ENCODE results near the gene POLR2C. TPM values are rescaled to one million over a fixed set of nuclear protein-coding genes. Genes with fewer than 3 reads are reported as not detected.
"Not testable (repeated sequence)": the region's sequence is repeated elsewhere in the genome, so short reads cannot be mapped to it uniquely, and the experiment has no call there.

POLR2C gene
- 10 to 100 TPM; 39.4 to 40.3 TPM for total RNA-seq
- long read RNA-seq, donor 1, transcript POLR2C-201 (9 exons, 2,057 nt) = major isoform, 19 of 21 reads
- long read RNA-seq, donor 1, partial matches to known transcripts = 0 of 21 reads
- long read RNA-seq, donor 1, other reads (novel, unspliced or antisense) = 1 of 21 reads
- long read RNA-seq, donor 2, transcript POLR2C-201 (9 exons, 2,057 nt) = major isoform, 62 of 67 reads
- long read RNA-seq, donor 2, partial matches to known transcripts = 2 of 67 reads
- long read RNA-seq, donor 2, other reads (novel, unspliced or antisense) = 3 of 67 reads

DNA sequence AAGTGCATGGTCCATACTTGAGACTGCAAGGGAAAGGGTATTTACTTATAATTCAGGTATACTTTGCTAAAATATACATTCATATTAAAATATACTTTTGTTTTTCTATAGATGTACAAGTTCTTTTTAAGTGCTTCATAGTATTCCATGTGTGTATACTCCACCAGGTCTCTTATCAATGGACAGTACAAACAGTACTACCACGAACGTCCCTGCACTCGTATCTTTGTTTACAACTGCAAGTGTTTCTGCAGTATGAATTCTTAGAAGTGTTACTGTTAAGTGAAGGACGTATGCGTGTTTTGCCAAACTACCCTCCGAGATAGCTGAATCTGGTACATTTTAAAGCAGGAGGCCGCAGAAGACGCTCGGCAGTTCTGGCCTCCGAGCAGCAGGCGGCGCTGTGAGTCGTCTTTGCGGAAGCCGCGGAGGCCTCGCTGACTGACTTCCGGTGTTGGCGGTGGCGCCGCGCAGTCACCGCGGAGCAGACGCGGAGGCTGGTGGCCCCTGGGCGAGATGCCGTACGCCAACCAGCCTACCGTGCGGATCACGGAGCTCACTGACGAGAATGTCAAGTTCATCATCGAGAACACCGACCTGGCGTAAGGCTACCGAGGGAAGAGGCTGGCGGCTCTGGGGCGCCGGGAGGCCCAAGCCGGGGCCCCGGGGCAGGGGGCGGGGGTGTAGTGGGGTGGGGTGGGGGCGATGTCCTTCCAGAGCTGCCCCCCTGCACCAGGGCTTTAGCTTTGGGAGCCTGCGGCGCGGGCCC is at the start of gene POLR2C:
POLR2C (plus strand) TSS at position 471 of the 769 bp plus-strand sequence; CDS start at position 517, 46 bp downstream.
- peak; percentile 97 for DNase-seq (ENCODE audit: low spot score)
- intact Hi-C loops (cut with DNase I) = loop anchor here in 1 of 2 donors (5.0 kb wide), 1 partner anchor 55 kb away; no protein-coding TSS in a partner anchor

DNA sequence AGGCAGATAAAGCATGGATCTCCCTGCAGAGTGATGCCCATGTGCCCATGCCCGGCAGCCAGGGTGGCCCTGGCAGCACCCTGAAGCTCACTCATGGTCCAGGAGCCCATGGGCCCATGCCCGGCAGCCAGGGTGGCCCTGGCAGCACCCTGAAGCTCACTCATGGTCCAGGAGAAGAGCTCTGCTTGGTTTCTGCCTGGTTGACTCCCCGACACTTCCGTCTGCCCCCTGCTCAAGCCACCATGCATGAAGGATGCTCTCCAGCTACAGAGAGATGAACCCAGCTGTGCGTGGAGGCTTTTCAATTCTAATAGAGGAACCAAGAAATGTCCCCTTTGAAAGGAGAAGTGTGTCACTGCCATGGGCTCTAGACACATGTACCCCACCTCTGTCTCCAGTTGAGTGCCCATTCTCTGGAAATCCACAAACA is 49.2 kb upstream of the POLR2C start:
- no peak for DNase-seq (ENCODE audit: low spot score)
- intact Hi-C loops (cut with DNase I) = no loop called here

DNA sequence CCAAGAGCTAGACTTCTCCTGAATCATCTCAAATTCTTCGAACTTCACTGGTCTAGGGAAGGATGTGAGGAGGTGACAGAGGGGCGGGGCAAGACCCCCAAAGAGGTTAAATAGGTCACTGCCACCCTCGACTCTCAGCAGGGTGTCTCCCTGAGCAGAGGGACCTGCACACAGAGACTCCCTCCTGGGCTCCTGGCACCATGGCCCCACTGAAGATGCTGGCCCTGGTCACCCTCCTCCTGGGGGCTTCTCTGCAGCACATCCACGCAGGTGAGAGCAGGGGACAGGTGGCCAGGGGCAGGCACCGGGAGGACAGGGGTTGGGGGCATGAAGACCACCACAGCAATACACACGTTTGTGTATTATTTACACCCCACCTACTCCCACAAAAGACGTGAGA is 48.7 kb upstream of the POLR2C start:
- intact Hi-C loops (cut with DNase I) = loop anchor here in 1 of 2 donors (2.0 kb wide), 1 partner anchor 113 kb away; no protein-coding TSS in a partner anchor
- no peak for DNase-seq (ENCODE audit: low spot score)

DNA sequence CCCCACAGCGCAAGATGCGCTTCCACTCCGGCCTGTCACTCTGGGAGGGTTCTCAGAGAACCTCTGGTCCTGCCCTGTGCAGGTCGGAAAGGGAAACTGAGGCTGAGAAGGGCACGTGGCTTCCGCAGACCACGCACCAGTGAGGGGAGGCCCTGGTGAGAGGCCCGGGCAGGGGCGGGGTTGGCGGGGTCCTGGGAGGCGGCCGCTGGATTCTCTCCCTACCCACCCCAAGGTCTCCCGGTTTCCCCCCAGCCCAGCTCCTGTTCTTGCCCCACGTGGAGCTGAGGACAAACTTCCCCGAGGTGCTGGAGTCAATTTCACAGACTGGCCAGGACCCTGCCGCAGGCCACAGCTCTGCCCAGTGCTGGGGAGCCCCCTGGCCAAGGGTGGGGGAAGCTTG is 46.4 kb upstream of the POLR2C start:
- intact Hi-C loops (cut with DNase I) = loop anchor here (5.0 kb wide), 3 partner anchors 34 to 479 kb away; no protein-coding TSS in a partner anchor
- DNase-seq (ENCODE audit: low spot score) = no peak

DNA sequence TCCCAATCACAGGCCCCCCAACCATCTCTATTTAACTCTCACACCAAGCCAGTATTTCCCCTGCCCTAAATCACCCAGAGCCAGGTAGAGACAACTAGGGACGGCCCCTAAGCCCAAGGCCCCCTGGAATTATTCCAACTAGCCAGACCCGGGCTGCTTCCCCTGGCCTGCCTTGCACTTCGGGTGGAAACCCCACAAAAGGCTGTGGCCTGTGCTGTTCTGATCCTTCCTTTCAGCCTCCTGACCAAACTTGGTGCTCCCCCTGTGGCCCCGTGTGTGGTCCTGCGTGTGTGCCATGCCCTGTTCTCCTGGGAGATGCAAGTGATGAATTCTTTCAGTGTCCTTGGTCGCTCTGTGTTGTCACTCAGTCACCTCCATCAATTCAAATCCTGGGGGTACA is 43.0 kb upstream of the POLR2C start:
- intact Hi-C loops (cut with DNase I) = loop anchor here (2.0 to 5.0 kb wide), 4 partner anchors 37 to 482 kb away; no protein-coding TSS in a partner anchor
- DNase-seq (ENCODE audit: low spot score) = no peak

DNA sequence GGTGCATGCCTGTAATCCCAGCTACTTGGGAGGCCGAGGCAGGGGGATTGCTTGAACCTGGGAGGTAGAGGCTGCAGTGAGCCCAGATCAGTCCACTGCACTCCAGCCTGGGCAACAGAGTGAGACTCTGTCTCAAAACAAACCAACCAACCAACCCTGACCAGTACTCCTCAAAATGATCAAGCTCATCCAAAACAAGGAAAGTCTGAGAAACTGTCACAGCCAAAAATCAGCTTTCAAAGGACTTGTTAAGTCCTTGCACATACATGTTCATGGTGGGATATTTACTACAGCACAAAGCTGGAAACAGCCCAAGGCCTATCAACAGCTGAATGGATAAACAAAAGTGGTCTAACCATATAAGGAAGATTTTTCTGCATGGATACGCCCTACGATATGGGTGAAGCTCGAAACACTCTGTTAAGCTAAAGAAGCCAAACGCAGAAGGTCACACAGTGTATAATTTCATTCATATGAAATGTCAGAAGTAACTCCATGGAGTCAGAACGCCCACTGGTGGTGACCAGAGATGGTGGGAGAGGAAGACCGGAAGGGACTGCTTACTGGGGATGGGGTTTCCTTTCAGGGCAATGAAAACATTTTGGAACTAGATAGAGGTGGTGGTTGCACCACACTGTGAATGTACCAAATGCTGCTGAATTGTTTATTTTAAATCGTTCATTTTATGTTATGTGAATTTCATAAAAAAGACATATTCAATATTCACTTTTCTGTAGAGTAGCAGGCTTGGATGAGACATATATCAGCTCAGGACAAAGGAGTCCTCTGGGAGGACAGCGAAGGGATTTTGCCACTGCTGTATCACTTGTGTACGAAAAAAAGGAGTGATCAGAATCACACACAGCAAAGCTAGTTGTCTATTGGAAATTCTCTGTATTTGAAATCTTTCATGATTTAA is 40.2 kb upstream of the POLR2C start:
- DNase-seq (ENCODE audit: low spot score) = peak; percentile 54
- intact Hi-C loops (cut with DNase I) = loop anchor here in 1 of 2 donors (2.0 kb wide), 1 partner anchor 121 kb away; no protein-coding TSS in a partner anchor

DNA sequence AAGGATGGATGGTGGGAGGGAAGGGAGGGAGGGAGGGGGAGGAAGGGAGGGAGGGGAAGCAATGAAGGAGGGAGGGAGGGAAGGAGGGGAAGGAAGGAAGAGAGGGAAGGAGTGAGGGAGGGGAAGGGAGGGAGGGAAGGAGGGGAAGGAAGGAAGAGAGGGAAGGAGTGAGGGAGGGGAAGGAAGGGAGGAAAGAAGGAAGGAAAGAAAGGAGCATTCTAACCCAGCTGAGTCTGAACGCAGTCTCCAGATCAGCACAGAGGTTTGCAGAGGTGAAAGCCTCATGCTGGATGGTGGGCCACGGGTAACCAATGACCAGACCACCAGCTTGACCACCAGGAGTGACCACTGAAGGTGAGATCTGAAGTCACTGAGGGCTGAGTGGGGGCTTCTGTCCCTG is 39.3 kb upstream of the POLR2C start:
- intact Hi-C loops (cut with DNase I) = loop anchor here in 1 of 2 donors (2.0 kb wide), 1 partner anchor 122 kb away; no protein-coding TSS in a partner anchor
- DNase-seq (ENCODE audit: low spot score) = no peak

DNA sequence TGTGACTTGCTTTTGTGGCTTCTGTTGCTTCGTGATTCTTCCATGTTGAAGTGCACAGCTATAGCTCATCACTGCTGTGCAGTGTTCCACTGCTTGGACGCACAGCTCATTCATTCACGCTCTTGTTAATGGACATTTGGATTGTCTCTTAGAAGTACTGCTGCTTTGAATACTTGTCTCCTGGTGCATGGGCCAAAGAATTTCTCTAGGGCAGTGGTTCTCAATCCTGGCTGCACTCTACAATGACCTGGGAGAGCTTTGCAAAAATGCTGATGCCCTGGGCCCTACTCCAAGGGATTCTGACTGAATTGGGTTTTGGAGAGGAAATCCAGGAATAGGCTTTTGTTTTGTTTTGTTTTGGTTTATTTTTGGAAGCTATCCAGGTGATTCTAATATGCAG is 37.9 kb upstream of the POLR2C start:
- DNase-seq (ENCODE audit: low spot score) = no peak
- intact Hi-C loops (cut with DNase I) = no loop called here

DNA sequence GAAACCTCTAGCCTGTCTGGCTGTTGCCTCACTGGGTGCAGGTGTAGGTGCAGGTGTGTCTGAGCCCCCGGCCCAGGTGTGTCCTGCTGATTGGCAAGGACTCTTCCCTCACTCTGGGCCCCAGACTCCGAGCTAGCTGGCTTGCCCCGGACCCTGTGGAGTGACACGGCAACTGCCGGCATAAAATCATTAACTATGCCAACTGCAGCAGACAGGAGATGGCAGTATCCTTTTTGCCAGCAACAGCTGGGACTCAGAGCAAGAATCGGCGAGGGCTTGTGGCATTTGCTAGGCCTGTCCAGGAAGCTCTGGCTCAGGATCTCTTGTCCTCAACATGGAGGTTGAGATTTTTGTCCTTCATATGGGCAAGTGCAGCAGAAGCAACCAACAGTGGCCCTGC is 36.1 kb upstream of the POLR2C start:
- DNase-seq (ENCODE audit: low spot score) = no peak
- intact Hi-C loops (cut with DNase I) = no loop called here

DNA sequence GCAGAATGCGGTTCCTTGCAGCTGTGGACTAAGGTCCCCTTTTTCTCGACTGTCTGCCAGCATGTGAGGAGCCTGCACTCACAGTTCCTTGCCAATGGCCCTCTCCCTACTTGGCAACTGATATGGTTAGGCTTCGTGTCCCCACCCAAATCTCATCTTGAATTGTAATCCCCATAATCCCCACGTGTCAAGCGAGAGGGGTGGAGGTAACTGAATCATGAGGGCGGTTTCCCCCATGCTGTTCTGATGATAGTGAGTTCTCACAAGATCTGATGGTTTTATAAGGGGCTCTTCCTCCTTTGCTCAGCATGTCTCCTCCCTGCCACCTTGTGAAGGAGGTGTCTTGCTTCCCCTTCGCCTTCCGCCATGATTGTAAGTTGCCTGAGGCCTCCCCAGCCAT is 35.2 kb upstream of the POLR2C start:
- intact Hi-C loops (cut with DNase I) = no loop called here

DNA sequence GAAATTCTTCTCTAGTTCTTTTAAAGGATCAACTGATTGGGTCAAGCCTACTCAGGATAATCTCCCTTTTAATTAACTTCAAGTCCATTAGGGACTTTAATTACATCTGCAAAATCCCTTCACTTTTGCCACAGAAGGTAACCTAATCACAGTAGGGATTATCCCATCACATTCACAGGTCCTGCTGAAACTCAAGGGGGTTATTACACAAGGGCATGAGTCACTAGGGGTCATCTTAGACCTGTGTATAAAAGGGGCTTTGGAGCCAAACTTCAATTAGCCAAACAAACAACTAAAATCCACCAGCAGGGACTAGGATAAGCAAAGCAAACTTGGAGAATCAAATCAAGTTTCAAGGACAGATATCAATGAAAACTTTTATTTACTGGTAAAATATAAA is 34.7 kb upstream of the POLR2C start:
- DNase-seq (ENCODE audit: low spot score) = no peak
- intact Hi-C loops (cut with DNase I) = loop anchor here in 1 of 2 donors (2.0 kb wide), 1 partner anchor 201 kb away; no protein-coding TSS in a partner anchor

More for the DNA sequence above, 35.2 kb upstream of the POLR2C start:
- no peak for DNase-seq (ENCODE audit: low spot score)

DNA sequence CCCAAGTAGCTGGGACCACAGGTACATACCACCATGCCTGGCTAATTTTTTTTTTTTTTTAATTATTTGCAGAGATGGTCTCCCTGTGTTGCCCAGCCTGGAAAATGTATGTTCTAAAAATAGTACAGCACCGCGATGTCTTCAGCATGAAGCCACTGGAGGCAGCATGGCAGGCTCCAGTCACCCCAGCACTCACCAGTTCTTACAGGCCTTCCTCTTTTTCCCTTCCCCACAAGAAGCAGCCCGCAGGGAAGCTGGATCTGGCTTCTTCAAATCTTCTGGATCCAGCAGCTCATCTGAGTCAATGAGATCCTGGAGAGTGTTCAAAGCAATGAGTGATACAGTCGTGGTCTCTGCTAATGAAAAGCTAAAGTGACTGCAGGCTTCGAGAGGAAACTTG is 31.5 kb upstream of the POLR2C start:
- intact Hi-C loops (cut with DNase I) = no loop called here
- no peak for DNase-seq (ENCODE audit: low spot score)

DNA sequence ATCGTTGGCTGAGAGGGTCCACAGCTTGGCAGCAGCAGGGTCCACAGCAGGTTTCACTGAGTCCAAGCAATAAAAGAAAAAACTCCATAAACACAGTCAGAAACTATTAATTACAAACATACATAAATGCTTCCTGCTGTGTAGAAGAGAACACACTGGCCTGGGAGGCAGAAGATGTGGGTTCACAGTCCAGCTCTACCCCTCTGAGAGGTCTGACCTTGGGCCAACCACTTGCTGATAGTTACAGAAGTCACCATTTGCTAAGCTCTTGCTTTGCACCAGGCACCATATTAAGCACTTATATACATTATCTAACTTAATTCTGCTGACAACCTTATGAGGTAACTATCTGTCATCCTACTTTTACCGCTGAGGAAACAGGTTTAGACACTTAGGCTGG is 30.0 kb upstream of the POLR2C start:
- intact Hi-C loops (cut with DNase I) = no loop called here
- no peak for DNase-seq (ENCODE audit: low spot score)

DNA sequence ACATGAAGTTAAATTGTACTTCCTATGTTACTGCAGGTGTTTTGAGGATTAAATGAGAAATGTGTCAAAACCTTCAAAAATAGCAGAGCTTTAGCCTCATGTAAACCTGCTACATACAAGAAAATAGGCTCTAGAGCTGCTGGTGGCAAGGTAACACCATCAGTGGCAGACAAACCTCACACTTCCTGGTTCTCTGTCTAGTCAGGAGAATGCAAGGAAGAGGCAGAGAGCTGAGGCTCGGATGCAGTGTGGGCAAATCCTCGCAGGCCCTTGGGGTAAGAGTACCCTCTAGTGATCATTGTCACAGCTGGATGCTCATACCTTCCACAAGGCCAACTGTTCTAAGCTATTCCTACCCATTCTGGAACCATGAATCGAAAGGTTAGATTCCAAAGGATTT is 29.5 kb upstream of the POLR2C start:
- intact Hi-C loops (cut with DNase I) = no loop called here
- DNase-seq (ENCODE audit: low spot score) = no peak

DNA sequence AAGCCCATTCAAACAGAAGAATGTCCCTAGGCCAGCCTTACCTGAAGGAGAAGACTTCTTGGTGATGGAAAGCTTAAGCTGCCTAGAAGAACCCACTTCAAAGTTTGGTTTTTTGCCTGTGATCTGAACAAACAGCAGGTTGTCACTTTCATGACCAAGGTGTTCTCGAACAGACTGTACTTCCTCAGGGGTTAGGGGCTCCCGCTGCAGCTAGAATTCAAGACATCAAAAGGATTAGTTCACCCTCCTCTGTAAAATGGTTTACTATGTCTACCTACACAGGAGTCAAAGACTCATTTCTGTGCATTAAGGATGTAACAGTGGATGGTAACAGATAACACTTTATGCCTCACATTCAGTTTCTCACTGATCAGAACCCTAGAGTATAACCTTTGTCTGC is 28.5 kb upstream of the POLR2C start:
- intact Hi-C loops (cut with DNase I) = no loop called here
- no peak for DNase-seq (ENCODE audit: low spot score)

DNA sequence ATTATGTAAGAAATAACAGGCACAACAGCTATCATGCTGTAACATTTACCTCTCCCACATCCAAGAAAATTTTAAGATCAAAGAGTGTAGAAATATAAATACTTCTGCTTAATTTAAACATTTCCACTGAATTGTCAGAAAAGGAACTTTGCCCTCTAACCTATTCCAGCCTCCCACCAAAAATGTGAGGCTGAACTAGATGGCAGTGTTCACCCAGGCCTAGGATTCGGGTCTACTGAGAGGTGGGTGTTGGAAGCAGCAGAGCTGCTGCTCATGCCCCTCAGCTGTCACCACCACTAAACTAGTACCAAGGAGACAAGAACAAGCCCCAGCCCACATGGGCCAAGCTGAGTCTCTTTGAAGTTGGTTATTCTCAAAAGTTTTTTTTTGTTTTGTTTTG is 26.6 kb upstream of the POLR2C start:
- intact Hi-C loops (cut with DNase I) = no loop called here

DNA sequence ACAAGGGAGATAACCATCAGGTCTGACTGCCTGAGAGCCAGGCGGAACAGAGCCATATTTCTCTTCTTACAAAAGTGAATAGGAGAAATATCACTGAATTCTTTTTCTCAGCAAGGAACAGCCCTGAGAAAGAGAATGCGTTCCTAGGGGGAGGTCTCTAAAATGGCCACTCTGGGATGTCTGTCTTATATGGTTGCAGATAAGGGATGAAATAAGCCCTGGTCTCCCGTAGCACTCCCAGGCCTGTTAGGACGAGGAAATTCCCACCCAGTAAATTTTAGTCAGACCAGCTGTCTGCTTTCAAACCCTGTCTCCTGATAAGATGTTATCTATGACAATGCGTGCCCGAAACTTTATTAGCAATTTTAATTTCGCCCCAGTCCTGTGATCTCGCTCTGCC is 22.5 kb upstream of the POLR2C start:
- intact Hi-C loops (cut with DNase I); DNase-seq (ENCODE audit: low spot score): not testable (repeated sequence)

More for the DNA sequence above, 26.6 kb upstream of the POLR2C start:
- DNase-seq (ENCODE audit: low spot score) = no peak

DNA sequence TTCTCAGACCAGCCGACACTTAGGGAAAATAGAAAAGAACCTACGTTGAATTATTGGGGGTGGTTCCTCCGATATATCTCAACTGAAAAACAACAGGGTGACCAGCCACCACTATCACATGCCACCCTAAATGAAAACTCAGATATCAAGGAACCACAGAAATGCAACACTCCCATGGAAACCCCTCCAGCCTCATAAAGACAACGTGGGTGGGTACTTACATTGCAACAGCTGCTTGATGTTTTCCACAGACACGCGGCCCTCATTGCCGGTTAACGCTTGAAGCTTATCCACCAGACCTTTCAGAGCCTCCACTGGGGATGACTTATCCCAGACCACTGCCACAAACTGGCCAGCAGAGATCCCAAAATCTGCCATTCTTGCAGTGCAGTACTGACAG is 21.9 kb upstream of the POLR2C start:
- intact Hi-C loops (cut with DNase I); DNase-seq (ENCODE audit: low spot score): not testable (repeated sequence)

DNA sequence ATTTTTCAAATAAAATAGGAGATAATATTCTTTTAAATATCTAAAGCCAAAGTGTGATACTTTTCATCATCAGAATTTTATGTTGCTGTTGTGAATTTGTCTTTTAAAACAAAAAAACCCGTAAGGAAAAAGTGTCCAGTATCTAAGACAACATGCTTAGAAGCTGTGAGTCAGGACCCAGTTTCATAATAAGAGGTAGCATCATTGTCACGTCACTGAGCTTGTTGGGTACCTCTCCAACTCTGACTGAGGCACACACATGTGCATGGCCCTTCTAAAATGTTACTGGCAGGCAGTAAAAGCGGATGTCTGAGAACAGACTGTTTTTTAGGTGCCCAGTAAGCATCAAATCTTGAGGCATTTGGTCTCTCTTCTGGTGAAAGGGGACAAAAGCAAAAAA is 17.8 kb upstream of the POLR2C start:
- intact Hi-C loops (cut with DNase I) = no loop called here
- no peak for DNase-seq (ENCODE audit: low spot score)
